ENCODE results near the gene MECP2.

DNA sequence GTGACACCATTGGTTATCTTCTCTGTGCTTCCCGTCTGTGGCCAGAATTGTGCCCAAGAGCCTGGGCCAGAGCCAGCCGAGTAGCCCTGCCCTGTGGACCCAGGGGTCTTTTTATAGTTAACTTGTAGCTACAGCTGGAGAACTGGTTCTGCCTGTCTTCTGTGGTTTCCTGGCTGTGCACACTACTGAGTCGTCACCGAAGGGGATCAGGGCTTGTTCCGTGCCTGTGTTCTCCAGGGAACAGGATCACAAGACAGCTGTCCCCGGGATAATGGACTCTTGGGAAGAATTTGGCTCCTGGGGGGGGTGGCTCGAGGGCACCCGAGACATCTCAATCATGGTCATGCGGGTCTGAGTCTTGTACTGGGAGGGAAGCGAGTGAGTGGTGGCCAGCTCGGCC is 24.4 kb upstream of the MECP2 start:
- TF ChIP-seq, protein P1, sequence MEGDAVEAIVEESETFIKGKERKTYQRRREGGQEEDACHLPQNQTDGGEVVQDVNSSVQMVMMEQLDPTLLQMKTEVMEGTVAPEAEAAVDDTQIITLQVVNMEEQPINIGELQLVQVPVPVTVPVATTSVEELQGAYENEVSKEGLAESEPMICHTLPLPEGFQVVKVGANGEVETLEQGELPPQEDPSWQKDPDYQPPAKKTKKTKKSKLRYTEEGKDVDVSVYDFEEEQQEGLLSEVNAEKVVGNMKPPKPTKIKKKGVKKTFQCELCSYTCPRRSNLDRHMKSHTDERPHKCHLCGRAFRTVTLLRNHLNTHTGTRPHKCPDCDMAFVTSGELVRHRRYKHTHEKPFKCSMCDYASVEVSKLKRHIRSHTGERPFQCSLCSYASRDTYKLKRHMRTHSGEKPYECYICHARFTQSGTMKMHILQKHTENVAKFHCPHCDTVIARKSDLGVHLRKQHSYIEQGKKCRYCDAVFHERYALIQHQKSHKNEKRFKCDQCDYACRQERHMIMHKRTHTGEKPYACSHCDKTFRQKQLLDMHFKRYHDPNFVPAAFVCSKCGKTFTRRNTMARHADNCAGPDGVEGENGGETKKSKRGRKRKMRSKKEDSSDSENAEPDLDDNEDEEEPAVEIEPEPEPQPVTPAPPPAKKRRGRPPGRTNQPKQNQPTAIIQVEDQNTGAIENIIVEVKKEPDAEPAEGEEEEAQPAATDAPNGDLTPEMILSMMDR (optimal IDR thresholded peaks at IDR 0.05 in 1 of 3, IDR thresholded peaks at IDR 0.05 in 1 of 3, conservative IDR thresholded peaks at IDR 0.05 in 1 of 3; ENCODE audit: extremely low read depth in 1 of 3, insufficient read depth in 2 of 3, low read length in 3 of 3): no peak
- no peak for TF ChIP-seq EZH2 (IDR thresholded peaks at IDR 0.05; ENCODE audit: low read length)

All from keratinocyte (primary cell).